ENCODE data around the gene HMGN3. TPM values are rescaled to one million over a fixed set of nuclear protein-coding genes. Genes with fewer than 3 reads are reported as not detected.

Gene HMGN3
- total RNA-seq, 1 donor from 2014 or later: 133 TPM

GRCh38 chr6:79189760-79190350, 44.6 kb downstream of the HMGN3 start:
- Mint-ChIP-seq H3K27me3 (ENCODE audit: low read depth) (no peaks in the 10 kb centered on the region), H3K27ac (ENCODE audit: unreplicated experiment) (no peak overlapping the region), H3K4me1 (no peaks in the 10 kb centered on the region), H3K36me3 (ENCODE audit: low read depth) (peaks cover 21% of the 10 kb centered on the region), H3K4me3 (no peak overlapping the region), H3K9me3 (peaks cover 14% of the 10 kb centered on the region)
- TF ChIP-seq CTCF (conservative IDR thresholded peaks at IDR 0.05): no peak
- no peak for DNase-seq (ENCODE audit: low read depth, low spot score)

- peaks cover 21% of the 10 kb centered on the region for H3K36me3 Mint-ChIP-seq (ENCODE audit: low read depth)
- H3K27ac Mint-ChIP-seq (ENCODE audit: unreplicated experiment): no peak overlapping the region
- DNase-seq (ENCODE audit: low read depth, low spot score): no peak
- no peak for TF ChIP-seq CTCF (conservative IDR thresholded peaks at IDR 0.05)
- no peaks in the 10 kb centered on the region for H3K4me1 Mint-ChIP-seq
- peaks cover 14% of the 10 kb centered on the region for H3K9me3 Mint-ChIP-seq
- no peak overlapping the region for H3K4me3 Mint-ChIP-seq
- no peaks in the 10 kb centered on the region for H3K27me3 Mint-ChIP-seq (ENCODE audit: low read depth)
Measured at GRCh38 chr6:79188885-79189480, 45.5 kb downstream of the HMGN3 start.

GRCh38 chr6:79188107-79188506, 46.4 kb downstream of the HMGN3 start:
- H3K4me3 Mint-ChIP-seq: no peak overlapping the region
- H3K36me3 Mint-ChIP-seq (ENCODE audit: low read depth): peaks cover 17% of the 10 kb centered on the region
- no peak overlapping the region for H3K27ac Mint-ChIP-seq (ENCODE audit: unreplicated experiment)
- TF ChIP-seq CTCF (conservative IDR thresholded peaks at IDR 0.05): no peak
- H3K4me1 Mint-ChIP-seq: peaks cover 3% of the 10 kb centered on the region
- H3K9me3 Mint-ChIP-seq: peaks cover 12% of the 10 kb centered on the region
- DNase-seq (ENCODE audit: low read depth, low spot score): no peak
- H3K27me3 Mint-ChIP-seq (ENCODE audit: low read depth): no peaks in the 10 kb centered on the region

- Mint-ChIP-seq H3K4me3 (no peak overlapping the region), H3K36me3 (ENCODE audit: low read depth) (peaks cover 7% of the 10 kb centered on the region), H3K9me3 (peaks cover 6% of the 10 kb centered on the region), H3K4me1 (peaks cover 7% of the 10 kb centered on the region), H3K27ac (ENCODE audit: unreplicated experiment) (no peak overlapping the region), H3K27me3 (ENCODE audit: low read depth) (no peaks in the 10 kb centered on the region)
- no peak for DNase-seq (ENCODE audit: low read depth, low spot score)
- TF ChIP-seq CTCF (conservative IDR thresholded peaks at IDR 0.05): no peak
Measured at GRCh38 chr6:79186564-79186963, 47.9 kb downstream of the HMGN3 start.

GRCh38 chr6:79184641-79185040, 49.8 kb downstream of the HMGN3 start:
- H3K27ac Mint-ChIP-seq (ENCODE audit: unreplicated experiment): no peak overlapping the region
- H3K27me3 Mint-ChIP-seq (ENCODE audit: low read depth): no peaks in the 10 kb centered on the region
- no peak overlapping the region for H3K4me3 Mint-ChIP-seq
- no peaks in the 10 kb centered on the region for H3K9me3 Mint-ChIP-seq
- no peaks in the 10 kb centered on the region for H3K36me3 Mint-ChIP-seq (ENCODE audit: low read depth)
- no peak for TF ChIP-seq CTCF (conservative IDR thresholded peaks at IDR 0.05)
- peaks cover 7% of the 10 kb centered on the region for H3K4me1 Mint-ChIP-seq
- DNase-seq (ENCODE audit: low read depth, low spot score): no peak
